CD4-positive, alpha-beta T cell treated with Interferon alpha-2 for 1 hour (primary cell): ENCODE results near the gene PMFBP1.
A peak's percentile ranks its signal among the peaks of the same experiment; 100 is the strongest.

Experiments
- DNase-seq, 2 donors: peaks; one replicate each; pipeline ENCODE4 v3.0.0-alpha.2; 2020 to 2022

Gene PMFBP1, protein sequence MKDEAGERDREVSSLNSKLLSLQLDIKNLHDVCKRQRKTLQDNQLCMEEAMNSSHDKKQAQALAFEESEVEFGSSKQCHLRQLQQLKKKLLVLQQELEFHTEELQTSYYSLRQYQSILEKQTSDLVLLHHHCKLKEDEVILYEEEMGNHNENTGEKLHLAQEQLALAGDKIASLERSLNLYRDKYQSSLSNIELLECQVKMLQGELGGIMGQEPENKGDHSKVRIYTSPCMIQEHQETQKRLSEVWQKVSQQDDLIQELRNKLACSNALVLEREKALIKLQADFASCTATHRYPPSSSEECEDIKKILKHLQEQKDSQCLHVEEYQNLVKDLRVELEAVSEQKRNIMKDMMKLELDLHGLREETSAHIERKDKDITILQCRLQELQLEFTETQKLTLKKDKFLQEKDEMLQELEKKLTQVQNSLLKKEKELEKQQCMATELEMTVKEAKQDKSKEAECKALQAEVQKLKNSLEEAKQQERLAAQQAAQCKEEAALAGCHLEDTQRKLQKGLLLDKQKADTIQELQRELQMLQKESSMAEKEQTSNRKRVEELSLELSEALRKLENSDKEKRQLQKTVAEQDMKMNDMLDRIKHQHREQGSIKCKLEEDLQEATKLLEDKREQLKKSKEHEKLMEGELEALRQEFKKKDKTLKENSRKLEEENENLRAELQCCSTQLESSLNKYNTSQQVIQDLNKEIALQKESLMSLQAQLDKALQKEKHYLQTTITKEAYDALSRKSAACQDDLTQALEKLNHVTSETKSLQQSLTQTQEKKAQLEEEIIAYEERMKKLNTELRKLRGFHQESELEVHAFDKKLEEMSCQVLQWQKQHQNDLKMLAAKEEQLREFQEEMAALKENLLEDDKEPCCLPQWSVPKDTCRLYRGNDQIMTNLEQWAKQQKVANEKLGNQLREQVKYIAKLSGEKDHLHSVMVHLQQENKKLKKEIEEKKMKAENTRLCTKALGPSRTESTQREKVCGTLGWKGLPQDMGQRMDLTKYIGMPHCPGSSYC

DNA sequence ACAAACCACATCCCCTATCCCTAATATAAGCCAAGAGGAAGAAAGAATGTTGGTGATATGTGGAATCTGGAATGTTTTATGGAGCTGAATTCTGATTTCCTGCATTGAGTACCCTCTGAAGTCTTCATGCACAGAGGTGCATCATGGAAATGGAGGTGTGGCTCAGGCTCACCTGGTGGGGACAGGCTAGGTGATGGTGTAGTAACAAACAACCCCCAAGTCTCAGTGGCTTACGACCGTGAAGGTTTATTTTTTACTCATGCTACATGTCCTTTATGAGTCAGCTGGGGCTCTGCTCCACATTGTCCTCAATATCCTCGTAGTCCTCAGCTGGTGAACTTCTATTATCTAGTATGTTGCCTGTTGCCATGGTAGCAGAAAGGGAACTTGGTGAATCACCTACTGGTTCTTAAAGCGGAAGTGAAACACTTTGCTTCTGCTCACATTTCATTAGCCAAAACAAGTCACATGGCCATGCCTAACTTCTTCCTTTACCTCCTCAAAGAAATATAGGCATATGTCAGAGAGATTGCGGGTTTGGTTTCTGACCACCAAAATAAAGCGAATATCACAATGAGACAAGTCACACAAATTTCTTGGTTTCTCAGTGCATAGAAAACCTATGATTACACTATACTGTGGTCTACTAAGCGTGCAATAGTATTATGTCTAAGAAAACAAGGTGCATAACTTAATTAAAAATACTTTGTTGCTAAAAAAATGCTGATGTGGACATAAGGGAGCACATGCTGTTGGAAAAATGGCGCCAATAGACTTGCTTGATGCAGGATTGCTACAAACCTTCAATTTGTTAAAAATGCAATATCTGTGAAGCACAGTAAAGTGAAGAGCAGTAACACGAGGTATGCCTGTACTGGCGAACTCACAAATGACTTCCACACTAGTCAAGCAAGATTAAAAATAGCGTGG, at the start of gene PMFBP1:
PMFBP1 (minus strand) TSS at position 51 of the 930 bp plus-strand sequence. CDS start 947 bp downstream, outside the sequence.
- DNase-seq, result peak; percentile 41 to 79

GRCh38 chr16:72221630-72222024, 49.7 kb upstream of the PMFBP1 start:
- no peak for DNase-seq

GRCh38 chr16:72220875-72221629, 49.1 kb upstream of the PMFBP1 start:
- DNase-seq, result no peak

DNA sequence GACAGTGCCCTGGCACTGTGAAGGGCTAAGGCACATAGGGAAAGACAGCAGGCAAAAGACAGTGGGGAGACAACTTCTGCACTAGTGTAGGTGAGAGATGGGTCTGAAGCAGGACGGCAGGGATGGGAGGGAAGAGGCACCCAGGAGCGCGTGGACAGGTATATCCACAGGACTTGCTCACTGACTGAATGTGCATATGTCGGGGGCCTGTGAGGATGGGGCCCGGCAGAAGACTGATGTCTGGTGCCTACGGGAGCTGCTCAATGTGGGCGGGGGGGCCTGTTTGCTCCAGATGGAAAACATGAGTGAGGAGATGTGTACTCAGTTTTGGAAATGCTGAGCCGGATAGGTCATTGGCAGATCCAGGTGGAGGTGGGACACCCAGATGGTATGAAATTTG, 47.3 kb upstream of the PMFBP1 start:
- DNase-seq, result no peak

DNA sequence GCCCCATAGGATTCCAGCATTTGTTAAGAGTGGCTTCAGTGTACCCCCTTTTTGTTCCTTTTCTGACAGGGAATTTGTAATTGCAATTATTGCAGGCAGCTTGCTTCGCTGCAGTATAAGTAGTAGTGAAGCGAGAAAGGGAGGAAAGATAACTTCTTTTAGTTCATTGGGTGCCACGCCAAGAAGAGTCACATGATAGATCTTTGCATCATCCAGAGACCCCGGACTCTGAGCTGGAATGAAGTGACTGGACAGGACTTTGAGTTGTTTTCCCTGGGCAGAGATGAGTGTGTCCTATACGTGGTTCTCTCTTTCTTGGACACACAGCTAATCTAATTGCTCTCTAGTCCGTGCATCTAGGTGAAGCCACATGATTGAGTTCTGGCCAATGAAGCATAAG, 44.8 kb upstream of the PMFBP1 start:
- DNase-seq, result no peak

DNA sequence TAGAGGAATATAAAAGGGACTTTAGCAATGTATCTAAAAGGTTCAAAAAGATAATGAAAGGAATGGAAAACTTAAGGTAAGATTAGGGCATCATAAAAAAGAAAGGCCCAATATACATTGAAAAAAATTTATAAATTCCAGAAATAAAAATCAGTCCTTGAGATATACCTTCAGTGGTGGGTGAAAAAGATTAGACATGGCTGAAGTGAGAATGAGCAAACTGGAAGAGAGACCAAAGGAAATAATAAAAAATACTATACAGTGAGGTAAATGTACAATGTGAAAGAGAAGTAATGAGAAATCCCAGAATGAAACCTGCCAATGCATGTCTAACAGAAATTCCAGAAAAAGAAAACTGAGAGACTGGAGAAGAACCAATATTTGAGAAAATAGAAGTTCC, 42.9 kb upstream of the PMFBP1 start:
- DNase-seq, result no peak

DNA sequence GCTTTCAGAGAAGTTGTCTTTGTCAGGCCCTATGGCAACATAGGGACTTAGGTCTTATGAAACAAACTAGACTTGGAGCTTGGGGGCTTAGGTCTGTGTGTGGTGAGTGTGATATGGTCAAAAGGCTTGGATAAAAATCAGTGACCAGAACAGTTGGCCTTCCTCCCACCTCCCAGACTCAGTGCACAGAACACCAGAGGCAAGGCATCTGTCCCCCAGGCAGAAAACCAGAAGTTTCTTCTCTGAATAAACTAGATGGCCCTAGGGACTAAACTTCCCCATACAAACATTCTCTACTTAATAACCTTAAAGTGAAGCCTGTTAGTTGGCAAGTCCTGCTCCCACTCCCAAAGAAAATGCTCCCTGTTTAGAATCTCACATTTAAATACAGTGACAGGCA, 39.2 kb upstream of the PMFBP1 start:
- DNase-seq, result no peak

DNA sequence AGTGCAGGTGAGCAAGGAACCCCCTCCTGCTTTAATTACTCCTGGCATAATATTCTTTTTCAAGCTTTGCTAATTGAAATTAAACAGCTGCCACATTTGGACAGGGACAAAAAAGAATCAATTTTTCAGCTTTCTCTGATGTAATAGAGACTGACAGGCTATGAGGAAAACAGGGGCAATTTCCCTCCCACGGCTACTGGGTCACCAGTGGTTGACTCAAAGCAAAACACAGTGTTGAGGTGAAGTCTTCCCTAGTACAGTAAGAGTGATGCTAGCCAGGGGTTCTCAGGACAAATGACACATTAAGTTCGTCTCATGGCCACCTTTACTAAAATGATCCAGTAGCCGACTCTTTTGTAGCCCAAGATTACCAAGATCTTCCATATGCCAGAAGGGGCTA, 38.6 kb upstream of the PMFBP1 start:
- no peak for DNase-seq

DNA sequence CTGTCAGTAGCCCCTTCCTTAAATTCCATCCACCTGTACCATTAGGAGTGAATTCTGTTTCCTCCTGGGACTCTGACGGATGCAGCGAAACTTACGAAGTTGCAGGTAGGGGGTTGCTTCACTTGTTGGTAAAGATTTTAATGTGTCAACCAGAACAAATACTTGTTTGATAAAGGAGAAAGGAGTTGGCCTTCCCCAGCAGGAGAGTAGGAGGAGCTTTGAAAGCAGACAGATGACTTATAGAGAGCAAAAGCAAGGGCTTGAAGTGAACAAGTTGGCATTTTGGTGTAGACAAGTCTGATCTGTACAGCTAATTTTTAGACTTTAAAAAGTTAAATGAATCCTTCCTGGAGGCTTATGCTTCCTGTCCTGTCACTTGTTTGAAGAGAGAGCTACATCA, 38.1 kb upstream of the PMFBP1 start:
- no peak for DNase-seq

DNA sequence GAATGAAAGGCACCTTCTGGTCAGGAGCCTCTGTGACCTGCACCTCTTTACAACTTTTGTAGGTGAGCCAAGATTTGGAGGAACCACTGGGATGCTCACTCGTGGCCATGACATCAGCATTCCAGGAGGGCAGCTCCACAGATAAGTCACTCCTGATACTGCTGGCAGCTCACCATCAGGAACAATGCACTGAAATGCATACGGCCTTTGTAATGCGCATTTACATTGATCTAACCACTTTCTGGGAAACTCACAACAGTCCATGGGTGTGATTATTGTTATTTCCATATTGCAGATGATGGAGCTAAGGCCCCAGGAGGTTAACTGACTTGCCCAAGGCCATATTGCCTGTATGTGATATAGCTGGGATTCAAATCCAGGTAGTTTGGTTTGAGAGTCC, 34.3 kb upstream of the PMFBP1 start:
- DNase-seq, result no peak

GRCh38 chr16:72203401-72203800, 31.4 kb upstream of the PMFBP1 start:
- peak; percentile 9 to 64 for DNase-seq

- DNase-seq, result no peak
Observed at GRCh38 chr16:72202014-72202413, 30.1 kb upstream of the PMFBP1 start.

DNA sequence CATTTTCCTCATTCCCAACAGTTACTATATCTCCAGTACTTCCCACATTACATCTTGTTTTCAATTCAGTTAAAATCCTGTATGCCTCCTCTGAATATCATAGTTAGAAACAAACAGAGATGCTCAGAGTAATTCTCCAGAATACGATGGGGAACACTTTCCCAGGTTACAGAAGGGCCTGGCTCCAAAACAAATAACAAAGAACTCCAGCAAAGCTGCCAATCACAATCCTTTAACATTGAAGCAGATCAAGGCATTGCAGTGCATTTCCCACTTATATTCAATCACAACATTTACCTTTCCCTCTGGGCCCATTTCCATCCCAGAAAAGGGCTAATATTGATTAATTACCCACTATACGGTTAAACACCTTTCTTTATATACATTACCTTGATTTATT, 29.4 kb upstream of the PMFBP1 start:
- no peak for DNase-seq

GRCh38 chr16:72199761-72200337, 27.9 kb upstream of the PMFBP1 start:
- no peak for DNase-seq

DNA sequence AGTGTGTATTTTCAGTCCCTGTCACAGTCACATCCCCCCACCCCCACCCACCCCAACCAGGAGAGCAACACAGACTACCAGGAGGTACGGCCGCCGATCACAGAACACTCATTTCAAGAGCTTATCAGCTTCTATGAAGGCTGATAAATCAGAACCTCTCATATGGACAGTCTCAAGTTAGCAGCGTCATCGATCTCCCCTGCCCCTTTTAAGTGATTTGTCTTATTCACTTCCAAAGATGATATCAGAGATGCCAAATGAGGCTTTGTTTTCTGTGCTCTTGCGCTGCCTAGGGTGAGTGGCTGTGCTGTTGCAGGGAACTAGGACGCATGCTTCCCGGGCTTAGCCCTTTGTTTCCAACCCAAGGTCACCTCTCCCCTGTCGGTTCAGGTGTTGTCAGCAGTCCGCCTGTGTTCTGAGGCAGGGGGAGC, 26.8 kb upstream of the PMFBP1 start:
- no peak for DNase-seq

GRCh38 chr16:72198021-72198711, 26.2 kb upstream of the PMFBP1 start:
- no peak for DNase-seq

- no peak for DNase-seq
Observed at GRCh38 chr16:72197545-72197944, 25.6 kb upstream of the PMFBP1 start.

DNA sequence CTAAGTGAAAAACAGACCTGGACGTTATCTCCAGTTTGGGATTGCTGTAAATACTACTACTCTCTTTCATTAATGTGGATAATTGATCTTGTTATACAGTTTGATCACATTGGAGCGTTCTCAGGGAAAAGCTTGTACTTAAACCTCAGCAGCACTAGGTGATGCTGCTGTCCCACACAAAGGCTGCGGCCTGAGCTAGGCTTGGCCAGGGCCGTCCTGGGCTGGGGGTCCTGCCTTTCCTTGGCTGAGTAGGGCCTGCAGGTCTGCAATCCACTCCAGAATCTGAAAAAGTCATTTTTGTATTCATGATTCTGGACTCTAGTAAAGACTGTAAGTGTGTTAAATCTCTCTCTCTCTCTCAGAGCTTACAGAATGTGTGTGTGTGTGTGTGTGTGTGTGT, 23.7 kb upstream of the PMFBP1 start:
- no peak for DNase-seq

DNA sequence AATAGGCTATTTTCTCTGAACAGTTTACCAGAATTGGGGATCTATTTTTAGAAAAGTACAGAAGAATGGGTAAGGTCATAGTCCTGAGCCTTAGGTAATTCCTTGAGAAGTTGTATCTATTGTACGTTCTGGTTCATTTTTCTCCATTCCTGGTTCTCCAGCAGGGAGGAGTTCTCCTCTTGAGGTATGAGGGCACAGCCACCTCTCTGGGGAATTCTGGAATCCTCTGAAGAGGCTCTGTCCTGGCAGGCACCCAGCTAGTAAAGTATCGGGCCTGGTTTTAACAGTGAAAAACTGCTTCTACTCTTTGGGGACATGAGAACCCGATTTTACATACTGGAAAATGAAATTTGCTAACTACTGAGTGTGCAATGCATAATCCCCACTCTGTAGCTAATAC, 19.6 kb upstream of the PMFBP1 start:
- no peak for DNase-seq

- no peak for DNase-seq
Observed at GRCh38 chr16:72189865-72190371, 18.0 kb upstream of the PMFBP1 start.

DNA sequence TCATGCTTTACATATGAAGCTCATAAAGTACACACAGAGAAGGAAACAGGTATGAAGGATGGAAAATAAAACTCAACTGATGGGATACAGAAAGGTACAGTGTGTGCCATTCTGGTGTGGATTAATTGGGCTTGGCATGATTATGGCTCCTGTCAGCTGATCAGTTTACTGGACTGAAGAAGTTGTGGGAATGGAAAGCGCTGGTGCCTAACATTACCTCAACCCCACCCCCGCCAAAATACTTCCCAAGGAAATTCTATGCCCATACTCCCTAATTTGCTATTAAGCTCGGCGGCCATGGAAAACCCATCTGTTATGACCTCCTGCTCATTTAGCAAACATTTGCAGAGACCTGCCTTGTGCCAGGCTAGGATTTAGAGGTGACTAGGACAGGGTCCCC, 16.6 kb upstream of the PMFBP1 start:
- DNase-seq, result no peak
